HG03469 (cell line): ENCODE data around the gene MTMR8.

Experiments
- ATAC-seq: cut with Tn5 transposase; IDR thresholded peaks from one replicate; pipeline ENCODE4 v1.9.1; 2021; ENCODE audit warnings: mild to moderate bottlenecking, moderate library complexity, moderate number of reproducible peaks; ENCODE audit not compliant: unreplicated experiment

The MTMR8 gene

GRCh38 chrX:64313624-64314023 is 81.6 kb downstream of the MTMR8 start:
- no peak for ATAC-seq

GRCh38 chrX:64306712-64307111 is 88.5 kb downstream of the MTMR8 start:
- no peak for ATAC-seq

GRCh38 chrX:64291123-64291522 is 104.1 kb downstream of the MTMR8 start:
- ATAC-seq: no peak

GRCh38 chrX:64265265-64265664 is 130.0 kb downstream of the MTMR8 start:
- ATAC-seq: no peak

GRCh38 chrX:64230123-64230970 is 164.9 kb downstream of the MTMR8 start, which contains the start of gene ASB12:
ASB12 (minus strand) TSS chrX:64230607; CDS start chrX:64225650, 4,957 bp downstream.
- ATAC-seq: no peak

- no peak for ATAC-seq
These were observed 166.1 kb downstream of the MTMR8 start for GRCh38 chrX:64229154-64229553.
